SKM-1 treated with dmso at 0.1 percent for 144 hours (cell line): ENCODE data around the gene PSMB7.

Source experiments
- DNase-seq: peaks from one replicate; lab custom pipeline; 2025; ENCODE audit not compliant: unreplicated experiment; lab: John Stamatoyannopoulos, UW

The PSMB7 gene

DNA sequence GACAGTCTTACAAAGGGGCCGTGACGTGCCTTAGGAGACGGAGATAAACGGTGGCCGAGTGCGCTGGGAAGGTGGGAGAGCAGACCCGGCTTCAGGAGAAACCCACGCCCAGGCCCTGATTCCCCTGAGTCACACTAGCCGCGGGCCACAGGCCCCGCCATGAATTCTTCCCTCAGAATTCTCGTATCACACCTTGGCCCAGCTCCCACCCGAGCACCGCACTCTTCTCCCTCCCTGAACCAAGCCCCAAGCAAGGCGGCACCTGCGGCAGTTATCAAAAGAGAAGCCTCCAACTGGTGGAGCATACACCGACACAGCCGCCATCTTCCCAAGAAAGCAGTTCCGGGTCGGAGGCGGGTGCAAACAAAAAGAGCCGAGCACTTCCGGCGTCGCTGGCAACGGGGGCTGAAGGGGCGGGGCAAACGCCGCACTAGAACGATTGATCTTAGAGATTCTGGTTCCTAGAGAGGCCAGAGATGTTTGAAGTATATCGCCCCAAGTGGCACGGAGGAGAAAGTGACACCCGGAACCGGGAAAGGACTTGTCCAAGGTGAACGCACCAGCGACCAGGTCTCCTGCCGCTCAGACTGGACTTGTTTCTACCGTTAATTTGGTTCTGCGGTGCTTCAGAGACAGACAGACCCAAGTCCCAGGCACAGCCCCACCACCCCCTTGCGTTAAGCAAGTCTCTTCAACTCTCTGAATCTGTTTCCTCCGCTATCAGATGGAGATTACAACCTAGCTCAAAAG lies at the start of gene PSMB7:
PSMB7 (minus strand) TSS at position 341 of the 750 bp plus-strand sequence; CDS start at position 324, 17 bp downstream.
- DNase-seq, result peak; percentile 97

- DNase-seq, result no peak
Observed at GRCh38 chr9:124462739-124463138, 47.5 kb upstream of the PSMB7 start.

DNA sequence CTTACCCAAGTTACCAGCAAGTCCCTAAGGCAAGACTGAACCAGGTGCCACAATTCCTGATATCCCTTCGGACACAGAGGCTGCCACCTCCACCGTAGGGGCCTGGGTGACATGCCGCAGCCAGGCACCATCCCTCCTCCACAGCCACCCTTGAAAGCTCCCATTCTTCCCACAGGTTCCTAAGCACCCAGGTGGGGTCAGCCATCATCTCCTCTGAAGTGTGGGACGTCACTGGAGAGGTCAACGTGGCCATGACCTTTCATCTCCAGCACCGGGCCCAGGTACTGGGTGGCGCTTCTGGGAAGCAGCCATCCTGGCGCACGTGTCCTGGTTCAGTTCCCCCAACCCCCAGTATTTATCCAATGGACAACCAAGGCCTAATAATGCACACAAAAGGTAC lies 43.2 kb upstream of the PSMB7 start:
- no peak for DNase-seq

GRCh38 chr9:124457887-124458431 lies 42.7 kb upstream of the PSMB7 start:
- no peak for DNase-seq

- no peak for DNase-seq
Observed at GRCh38 chr9:124457079-124457886, 42.0 kb upstream of the PSMB7 start.

DNA sequence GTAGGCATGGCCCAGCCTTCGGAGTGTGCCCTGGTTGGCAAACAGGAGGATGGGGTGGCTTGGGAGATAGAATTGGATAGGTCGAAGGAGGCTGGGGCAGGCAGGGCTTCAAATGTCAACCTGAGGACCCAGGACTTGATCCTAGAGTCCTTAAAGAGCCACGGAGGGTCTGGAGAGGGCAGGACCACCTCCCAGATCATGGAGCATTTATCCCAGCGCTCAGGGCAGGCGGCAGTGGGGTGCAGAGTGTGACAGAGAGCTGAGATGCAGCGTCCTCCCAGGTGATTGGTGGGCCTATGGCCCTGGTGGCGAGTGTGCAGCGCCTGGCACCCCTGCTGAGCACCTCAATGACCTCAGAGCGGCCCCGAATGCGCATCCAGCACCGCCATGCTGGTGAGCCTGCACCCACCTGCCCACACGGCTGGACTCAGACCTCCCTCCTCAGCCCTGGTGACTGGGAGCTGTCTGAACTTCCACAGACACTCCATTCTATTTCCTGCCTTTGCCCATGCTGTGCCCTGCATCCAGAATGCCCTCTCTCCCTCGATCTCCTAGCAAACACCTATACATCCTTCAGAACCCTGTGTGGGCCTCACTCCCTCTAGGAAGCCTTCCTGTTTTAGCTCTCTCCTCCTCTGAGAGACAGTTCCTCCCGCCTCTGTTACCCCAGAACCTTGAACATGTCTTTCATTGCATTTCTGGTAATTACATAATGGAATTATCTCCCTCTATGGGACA lies 41.3 kb upstream of the PSMB7 start:
- no peak for DNase-seq

DNA sequence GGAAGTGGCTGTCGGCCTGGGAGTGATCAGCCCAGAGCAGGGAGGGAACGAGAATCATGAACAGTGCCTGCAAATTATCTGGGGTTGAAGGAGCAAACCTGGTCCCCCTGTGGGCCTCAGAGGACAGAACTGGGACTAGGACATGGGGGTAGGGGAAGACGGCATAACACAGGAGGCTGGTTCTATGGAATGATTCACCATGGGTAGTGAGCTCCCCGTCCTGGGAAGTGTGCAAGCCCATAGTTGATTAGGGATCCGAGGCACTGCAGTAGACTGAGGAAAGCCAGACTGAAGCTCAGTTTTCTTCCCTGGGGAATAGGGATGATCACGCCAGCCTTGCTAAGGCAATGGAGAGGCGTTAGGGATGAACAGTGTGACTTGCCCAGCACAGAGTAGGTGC lies 40.6 kb upstream of the PSMB7 start:
- DNase-seq, result no peak

- no peak for DNase-seq
Observed at GRCh38 chr9:124454791-124455443, 39.7 kb upstream of the PSMB7 start.

GRCh38 chr9:124454296-124454695 lies 39.1 kb upstream of the PSMB7 start:
- no peak for DNase-seq

DNA sequence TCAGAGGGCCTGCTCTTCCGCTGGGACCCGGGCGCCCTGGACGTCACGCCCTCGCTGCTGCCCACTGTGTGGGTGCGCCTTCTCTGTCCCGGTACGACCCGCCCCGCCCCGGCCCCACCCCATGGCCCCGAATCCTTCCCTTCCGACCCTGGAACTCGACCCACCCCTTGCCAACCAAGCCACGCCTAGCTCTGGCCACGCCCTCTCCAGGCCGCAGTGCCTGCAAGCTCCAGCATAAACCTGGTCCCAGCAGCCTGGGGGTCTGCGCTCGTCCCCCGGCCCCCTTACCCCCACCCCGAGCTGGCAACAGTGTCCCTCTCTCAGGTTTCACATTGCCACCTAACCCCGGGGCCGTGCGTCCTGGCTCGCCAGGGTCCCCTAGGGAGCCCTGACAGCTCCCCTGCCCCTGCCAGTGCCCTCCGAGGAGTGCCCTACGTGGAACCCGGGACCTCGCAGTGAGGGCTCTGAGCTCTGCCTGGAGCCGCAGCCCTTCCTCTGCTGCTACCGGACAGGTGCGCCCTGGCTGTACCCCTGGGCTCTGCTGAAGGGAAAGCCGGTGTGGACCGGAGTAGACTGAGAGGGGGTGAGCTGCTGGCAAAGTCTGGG lies 38.4 kb upstream of the PSMB7 start:
- DNase-seq, result no peak

- no peak for DNase-seq
Observed at GRCh38 chr9:124452841-124453585, 37.8 kb upstream of the PSMB7 start.

DNA sequence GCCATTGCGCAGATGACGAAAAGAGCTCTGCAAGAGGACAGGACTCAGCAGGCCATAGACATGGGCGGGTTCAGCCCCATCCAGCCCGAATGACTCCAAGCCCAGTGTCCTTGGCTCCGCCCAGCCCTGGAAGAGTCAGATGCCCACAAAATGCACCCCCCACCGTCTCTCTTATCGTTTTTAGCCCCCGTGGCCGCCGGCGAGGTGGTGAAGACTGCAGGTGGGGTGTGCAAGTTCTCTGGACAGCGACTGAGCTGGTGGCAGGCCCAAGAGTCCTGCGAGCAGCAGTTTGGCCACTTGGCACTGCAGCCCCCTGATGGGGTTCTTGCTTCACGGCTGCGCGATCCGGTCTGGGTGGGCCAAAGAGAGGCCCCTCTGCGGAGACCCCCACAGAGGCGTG lies 37.1 kb upstream of the PSMB7 start:
- DNase-seq, result no peak

- no peak for DNase-seq
Observed at GRCh38 chr9:124450931-124451661, 35.9 kb upstream of the PSMB7 start.

- DNase-seq, result no peak
Observed at GRCh38 chr9:124450241-124450924, 35.1 kb upstream of the PSMB7 start, which contains the start of gene ADGRD2. Gene ADGRD2 (plus strand): TSS chr9:124450451. CDS start chr9:124451667, 1,216 bp downstream.

DNA sequence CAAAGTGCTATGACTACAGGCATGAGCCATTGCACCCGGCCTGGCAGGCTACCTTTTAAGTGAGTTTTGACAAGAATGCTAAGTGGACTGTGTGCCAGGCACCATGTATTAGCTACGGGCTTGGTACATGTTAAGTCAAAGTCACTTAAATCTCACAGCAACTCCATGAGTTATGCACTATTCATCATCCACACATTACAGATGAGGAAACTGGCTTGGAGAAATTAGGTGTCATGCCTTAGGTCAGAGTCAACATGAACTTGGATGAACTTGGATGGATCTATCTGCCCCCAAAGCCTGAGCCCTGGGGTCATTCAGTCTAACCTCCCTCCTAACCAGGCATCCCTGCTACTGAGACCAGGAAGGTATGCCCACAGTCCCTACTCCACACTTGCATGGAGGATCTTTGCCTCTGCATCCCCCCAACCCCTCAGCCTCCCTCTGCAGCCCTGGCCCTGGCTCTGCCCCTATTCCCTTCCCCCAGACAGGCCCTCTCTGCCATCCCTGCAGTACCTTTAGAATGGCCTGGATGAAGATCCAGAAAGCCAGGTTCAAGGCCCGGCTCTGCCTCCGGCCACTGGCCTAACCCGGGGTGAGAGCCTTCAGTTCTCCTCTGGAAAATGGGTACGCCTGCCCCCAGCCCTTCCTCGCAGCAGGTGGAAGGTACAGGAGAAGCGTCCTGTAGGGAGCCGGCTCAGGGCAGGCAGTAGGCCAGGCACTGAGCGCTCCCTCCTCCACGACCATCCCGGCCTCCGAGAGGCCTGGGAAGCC lies 34.3 kb upstream of the PSMB7 start:
- DNase-seq, result no peak

GRCh38 chr9:124448019-124448418 lies 32.8 kb upstream of the PSMB7 start:
- no peak for DNase-seq

DNA sequence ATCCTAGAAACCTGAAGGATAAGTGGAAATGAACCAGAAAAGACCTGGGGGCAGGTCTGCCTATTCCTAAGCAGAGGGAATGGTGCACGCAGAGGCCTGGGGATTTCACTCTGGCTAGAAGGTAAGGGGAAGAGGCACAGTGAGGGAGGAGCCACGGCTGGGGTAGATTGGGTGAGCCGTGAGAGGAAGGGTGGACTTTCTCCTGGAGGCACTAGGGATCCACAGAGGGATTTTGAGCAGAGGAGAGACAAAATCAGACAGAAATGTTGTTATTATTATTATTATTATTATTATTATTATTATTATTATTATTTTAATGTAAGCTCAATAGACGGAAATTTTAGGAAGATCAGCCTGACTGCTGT lies 32.0 kb upstream of the PSMB7 start:
- no peak for DNase-seq

GRCh38 chr9:124444166-124444565 lies 28.9 kb upstream of the PSMB7 start:
- DNase-seq, result no peak
